ENCODE results near the gene CDH18.
"Not testable (repeated sequence)": the region's sequence is repeated elsewhere in the genome, so short reads cannot be mapped to it uniquely, and the experiment has no call there.

Gene CDH18

DNA sequence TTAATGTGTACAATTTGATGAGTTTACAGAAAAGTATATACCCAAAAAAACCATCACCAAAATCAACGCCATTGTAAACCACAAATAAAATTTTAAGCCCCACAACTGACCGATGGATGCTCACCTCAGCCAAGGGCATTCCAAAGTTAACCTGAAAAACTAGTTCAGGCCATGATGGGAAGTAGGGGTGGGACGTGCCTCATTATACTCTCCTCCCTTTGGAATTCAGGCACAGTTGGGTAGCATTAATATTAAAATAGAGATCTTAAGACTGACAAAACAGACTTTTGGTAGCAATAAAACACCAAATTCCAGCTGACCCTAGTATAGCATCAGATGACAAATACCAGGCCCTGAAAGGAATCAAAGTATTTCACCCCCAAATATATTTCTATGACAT is 129.0 kb downstream of the CDH18 start:
- no peak for DNase-seq (ENCODE audit: low read depth)

DNA sequence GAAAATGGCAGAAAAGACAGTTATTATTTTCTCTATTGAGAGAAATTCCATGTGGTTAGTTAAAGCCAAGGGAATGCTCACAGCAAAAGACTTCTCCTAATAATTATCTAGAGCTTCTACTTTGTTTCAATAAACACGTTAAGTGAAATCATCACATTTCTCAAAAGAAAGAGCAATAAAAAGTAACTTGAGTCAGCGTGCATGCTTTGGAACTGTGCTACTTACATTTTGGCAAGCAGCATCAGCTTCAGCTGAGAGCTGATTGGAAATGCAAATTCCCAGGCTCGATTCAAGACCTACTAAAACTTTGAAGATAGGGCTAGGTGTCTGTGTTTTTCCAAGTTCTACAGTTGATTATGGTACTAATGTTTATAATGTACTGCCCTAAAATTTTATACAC is 132.1 kb downstream of the CDH18 start:
- no peak for DNase-seq (ENCODE audit: low read depth)

DNA sequence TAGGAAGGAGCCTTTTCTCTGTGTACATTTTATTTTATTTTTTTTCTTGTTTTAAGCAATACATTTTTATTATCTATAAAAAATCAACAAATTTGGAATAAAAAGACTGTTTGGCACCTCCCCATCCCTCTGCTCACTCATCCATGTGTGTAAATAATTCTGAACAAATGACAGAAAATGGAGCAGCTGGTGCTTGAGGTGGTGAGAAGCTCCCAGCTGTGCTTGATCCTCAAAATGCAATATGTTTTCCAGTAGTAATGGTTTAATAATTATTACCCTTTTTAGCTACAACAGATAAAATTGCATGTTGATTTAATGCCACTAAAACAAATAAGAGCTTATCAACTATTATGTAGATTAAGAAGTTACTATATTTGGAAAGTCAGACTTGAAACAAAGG is 132.5 kb downstream of the CDH18 start:
- no peak for DNase-seq (ENCODE audit: low read depth)

DNA sequence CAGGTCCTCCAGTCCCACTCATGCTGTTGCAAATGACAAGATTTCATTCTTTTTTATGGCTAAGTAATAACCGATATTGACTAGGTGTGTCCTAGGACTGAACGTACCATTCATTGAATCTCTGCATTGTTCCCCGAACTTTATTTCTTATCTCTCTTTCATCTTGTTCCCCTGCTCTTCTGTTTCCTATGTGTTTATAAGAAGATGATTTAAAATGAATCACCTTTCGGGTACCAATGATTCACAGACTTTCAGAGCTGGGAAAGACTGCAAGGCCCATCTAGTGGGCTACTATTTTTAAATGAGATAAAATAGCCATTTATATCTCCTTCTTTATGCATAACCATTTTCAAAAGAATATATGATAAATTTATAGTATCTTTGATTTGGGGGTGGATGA is 133.0 kb downstream of the CDH18 start:
- no peak for DNase-seq (ENCODE audit: low read depth)

DNA sequence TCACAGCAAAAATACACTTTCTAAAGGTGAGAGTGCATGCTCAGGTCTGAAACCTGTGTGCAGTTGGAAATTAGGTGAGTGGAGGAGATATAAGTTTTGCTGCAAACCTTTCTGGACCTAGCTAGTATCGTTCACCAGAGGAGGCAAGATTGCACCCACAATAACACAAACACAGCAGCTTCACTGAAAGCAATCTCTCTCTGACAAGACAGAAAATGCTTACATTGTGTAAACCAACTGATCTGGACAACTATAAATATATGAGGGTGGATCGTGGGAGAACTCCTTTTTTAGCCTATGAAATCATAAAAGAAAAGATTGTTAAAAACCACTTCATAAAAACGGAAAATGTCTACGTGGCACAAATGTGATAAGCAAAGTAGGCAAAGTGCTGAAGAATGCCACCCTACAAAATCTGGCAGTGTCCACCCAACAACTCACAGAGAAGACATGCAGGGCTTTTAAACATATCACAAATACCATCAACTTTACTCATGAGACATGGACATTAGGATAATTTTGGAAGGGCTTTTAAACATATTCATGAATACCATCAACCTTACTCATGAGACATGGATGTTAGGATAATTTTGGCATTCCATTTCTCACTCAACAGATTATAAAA is 134.3 kb downstream of the CDH18 start:
- DNase-seq (ENCODE audit: low read depth), result no peak

DNA sequence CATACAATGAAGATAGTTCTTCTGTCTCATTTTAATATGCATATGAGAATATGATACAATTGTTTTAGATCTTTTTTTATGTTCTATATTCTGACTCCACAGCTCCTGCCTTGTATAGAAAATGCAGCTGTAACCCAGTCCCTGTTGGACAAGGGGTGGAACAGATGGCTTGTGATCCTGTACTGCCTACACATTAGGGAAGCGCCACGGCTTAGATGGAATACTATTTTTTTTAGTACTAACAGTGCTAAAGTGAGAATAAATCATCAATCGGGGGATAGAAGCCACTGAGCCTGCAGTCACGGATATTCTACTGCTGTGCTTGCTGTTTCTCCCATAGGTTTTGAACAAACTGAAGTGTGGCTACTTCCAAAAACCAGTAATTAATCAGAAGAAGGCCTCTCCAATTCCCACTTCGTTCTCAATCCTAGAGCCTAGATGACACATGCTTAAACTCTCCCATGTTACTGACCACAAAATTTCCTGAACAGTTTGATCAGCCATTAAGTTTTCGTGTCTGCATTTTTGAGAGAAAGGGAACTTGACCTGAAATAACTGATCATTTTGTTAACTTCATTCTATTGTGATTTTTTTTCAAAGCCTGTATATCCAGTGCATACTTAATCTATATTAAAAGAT is 150.3 kb downstream of the CDH18 start:
- no peak for DNase-seq (ENCODE audit: low read depth)

DNA sequence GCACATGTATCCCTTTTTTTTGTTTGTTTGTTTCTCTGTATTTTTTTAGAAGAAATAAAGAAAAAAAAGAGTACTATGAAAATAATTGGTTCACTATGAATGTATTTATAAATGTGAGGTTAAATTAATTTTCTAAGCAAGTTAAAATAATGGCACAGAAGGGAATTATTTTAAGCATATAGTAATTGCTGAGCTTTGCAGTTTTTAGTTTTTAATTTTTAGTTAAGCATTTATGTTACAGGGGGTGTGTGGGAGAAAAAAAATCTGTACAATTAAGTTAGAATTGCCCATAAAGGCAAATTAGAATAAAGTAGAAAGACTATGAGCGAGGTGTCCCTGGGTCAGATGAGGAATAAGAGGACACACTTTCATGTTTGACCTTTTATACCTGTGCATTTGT is 152.6 kb downstream of the CDH18 start:
- no peak for DNase-seq (ENCODE audit: low read depth)

DNA sequence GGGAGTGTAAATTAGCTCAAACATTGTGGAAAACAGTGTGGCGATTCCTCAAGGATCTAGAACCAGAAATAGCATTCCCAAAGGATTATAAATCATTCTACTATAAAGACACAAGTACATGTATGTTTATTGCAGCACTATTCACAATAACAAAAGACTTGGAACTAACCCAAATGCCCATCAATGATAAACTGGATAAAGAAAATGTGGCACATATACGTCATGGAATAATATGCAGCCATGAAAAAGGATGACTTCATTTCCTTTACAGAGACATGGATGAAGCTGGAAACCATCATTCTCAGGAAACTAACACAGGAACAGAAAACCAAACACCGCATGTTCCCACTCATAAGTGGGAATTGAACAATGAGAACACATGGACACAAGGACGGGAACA is 175.3 kb downstream of the CDH18 start:
- not testable (repeated sequence) for DNase-seq (ENCODE audit: low read depth)

DNA sequence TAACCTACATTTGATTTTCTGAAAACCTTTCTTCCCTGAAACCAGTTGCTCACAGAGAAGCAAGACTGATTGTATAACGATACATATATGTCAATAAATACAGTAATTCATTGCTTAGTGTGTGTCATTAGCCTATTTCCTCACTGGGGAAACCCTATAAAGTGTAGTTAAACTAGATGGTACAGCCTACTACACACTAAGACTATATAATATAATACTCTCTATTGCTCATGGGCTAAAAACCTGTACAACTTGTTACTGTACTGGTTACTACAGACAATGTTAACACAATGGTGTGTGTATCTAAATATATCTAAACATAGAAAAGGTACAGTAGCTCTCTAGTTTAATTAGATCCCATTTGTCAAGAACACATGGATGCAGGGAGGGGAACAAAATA is 181.2 kb downstream of the CDH18 start:
- DNase-seq (ENCODE audit: low read depth), result no peak

DNA sequence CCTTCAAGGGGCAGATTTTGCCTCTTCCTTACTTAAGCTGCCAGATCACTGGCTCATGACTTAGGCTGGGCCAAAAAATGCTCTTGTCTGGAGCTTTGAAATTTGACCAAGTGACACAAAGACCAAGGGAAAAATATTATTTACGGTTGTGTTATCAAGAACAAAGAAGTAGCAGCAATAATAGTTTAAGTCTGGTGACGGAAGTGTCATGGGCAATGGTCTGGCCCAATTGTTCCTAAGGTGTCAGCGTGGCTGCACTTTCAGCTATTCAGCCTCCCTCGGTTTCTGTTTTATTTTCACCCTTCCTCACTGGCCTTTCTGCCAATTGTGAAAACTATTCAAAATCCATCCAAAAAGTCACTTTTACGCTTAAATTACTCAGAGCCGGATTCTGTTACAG is 185.3 kb downstream of the CDH18 start:
- no peak for DNase-seq (ENCODE audit: low read depth)

DNA sequence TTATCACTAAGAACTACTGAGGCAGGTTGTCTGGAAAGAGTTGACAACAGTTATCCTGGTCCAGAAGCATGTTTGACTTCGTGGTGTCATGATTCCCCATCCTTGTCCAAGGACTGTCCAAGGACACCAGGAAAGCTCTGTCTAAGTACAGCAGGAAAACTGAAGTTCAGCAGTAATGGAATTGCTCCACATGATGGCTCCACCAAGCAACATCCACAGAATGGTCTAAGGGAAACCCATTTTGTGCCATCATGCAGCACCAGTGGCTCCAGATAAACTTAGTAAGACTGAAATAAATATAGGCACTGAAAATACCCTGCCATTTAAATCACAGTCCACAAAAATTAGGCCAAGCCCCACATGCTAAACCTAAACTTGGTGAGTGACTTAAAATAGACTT is 192.8 kb downstream of the CDH18 start:
- peak; percentile 27 for DNase-seq (ENCODE audit: low read depth)

DNA sequence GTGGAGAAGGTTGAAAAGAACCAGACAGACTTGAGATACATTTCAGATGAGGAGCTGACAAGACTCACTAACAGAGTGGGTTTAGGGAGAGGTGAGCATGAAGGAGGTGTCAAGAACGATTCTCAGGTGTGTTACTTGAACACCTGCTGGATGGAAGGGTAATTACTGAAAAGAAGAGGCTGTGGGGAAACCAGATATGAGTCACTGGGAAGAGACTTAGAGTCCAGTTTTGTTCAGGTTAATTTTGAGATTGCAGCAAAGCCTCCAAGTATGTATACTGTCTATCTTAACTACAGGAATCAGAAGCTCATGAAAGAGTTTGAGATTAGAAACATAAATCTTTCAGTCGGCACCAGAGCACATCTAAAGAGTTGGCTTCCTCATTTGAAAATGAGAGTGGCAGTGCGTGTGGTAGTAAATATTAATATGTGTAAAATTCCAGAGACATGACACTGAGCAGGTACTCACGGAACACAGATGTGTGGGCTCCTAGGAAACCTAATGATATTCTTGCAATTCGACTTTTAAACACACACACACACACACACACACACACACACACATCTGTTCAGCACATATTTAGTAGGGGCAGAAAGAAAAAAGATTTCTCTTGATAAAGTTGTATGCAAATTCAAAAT is 197.1 kb downstream of the CDH18 start:
- no peak for DNase-seq (ENCODE audit: low read depth)

DNA sequence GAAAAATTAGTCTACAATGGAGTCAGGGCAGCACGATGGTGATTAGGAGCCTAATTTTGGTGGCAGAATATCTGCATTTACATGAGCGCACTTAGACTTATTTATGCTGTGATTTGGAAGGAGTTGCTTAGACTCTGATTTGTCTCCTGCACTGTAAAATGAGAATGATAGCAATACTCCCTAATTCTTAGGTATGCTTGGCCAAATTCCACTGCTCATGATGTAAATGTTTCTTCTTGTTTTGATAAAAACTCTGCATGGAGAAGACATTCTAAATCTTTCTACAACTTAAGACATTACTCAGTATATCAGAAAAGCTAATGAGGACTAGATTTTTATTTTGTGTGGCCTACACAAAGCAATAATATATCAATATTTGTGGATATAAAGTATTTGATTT is 205.4 kb downstream of the CDH18 start:
- DNase-seq (ENCODE audit: low read depth), result no peak

DNA sequence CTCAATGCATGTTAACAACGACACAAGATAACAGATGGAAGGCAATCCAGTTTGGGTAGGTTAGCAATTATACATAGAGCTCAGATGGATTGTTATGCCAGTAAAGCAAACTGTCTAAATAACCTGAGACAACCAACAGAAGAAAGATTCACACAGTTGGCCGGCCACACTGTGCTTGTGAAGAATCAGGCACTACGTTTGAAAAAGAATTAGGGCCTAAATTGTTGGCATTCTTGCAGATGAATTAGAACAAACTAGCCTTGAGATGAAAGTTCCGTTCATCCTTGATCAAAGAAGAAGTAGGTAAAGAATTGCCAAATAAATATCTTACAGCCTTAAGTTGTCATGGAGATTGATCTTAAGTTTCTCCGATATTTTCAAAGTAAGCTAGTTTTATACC is 210.6 kb downstream of the CDH18 start:
- no peak for DNase-seq (ENCODE audit: low read depth)

DNA sequence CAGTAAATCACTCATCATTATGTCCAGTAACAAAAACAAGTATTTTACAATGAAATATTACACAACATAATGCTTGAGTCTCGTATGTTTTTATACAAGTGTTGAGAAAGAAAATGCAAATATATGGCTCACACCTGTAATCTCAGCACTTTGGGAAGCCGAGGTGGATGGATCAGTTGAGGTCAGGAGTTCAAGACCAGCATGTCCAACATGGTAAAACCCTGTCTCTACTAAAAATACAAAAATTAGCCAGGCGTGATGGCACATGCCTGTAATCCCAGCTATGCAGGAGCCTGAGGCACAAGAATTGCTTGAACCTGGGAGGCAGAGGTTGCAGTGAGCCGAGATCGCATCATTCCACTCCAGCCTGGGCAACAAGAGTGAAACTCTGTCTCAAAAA is 211.1 kb downstream of the CDH18 start:
- not testable (repeated sequence) for DNase-seq (ENCODE audit: low read depth)

DNA sequence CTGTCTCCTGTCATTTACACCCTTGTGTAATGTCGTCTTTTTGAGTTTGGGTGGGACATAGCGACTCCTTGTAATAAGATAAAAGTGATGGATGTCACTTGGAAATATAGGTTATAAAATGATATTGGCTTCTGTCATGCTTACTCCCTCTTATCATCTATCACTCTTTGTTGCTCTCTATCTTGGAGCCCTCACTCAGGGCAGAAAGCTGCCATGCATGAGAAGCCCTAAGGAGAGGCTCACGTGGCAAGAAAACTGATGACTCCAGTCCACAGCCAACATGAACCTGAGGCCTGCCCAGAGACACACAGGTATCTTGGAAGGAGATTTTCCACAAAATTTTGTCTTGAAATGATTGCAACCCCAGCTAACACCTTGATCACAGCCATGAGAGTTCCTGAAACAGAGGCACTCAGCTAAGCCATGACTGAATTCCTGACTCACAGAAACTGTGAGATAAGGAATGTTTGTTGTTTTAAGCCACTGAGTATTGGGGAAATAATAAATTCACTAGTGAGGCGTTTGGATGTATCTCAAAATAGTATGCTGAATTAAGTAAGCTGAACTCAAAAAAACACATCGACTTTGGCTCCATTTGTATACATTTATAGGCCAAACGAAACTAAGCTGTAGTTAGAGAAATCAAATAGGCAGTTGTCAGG is 216.7 kb downstream of the CDH18 start:
- no peak for DNase-seq (ENCODE audit: low read depth)

DNA sequence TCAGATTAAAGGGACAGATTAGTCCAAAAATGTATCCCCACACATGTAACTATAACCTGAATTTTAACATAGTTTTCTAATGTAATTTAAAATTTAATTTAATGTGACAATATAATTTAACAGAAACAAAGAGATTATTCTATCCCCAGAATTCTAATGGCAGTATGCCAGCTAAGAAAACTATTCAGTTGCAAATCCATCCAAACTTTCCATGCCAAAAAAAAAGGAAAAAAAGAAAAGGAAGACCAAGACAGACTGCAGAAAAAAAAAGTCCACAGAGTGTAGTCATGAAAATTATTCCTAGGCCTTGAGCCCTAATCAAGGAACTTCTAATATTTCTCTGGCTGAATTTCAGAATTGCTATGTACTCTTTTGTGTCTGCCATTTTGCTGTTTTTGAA is 217.6 kb downstream of the CDH18 start:
- no peak for DNase-seq (ENCODE audit: low read depth)

DNA sequence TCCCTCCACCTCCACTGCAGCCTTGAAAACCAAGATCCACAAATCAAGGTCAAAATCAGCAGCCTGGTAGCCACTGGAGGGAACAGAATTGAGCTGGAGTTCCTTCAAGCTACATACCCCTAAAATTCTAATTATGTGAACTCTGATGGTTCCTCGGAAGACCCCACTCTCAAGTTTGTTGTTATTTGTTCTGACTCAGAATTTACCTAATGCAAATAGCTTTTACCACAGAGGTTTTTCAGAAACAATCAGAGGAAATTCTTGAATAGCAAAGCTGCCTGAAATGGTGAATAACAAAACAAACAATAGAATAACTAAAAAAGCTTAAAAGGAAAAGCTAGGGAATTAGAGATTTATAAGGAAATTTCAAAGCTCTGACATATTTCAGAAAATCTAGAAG is 220.0 kb downstream of the CDH18 start:
- DNase-seq (ENCODE audit: low read depth), result no peak

DNA sequence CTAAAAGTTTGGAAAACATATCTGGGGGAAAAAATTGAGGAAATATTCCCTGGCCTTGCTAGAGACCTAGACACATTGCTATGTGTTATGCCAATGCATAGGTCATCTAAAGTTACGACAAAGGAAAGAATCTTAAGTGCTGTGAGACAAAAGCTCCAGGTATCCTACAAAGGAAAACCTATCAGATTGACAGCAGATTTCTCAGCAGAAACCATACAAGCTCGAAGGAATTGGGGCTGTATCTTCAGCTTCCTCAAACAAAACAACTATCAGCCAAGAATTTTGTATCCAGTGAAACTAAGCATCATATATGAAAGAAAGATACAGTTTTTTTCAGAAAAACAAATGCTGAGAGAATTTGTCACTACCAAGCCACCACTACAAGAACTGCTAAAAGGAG is 234.4 kb downstream of the CDH18 start:
- no peak for DNase-seq (ENCODE audit: low read depth)

DNA sequence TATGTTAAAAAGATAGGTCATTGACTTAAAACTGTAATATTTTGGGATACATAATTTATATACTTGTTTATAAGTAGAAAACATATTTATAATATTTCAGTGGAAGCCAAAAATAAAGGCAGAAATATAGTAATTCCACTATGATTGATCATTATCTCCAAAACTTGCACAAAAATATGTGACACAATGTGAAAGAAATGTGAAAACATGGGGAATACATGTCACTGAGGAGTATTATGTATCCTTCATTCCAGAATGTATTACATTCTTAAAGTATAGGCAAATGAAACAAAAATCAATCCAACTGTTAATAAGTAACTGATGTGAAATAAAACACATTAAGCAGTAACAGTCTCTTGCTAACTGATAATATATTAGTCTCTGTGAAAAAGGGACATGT is 236.7 kb downstream of the CDH18 start:
- DNase-seq (ENCODE audit: low read depth), result no peak

DNA sequence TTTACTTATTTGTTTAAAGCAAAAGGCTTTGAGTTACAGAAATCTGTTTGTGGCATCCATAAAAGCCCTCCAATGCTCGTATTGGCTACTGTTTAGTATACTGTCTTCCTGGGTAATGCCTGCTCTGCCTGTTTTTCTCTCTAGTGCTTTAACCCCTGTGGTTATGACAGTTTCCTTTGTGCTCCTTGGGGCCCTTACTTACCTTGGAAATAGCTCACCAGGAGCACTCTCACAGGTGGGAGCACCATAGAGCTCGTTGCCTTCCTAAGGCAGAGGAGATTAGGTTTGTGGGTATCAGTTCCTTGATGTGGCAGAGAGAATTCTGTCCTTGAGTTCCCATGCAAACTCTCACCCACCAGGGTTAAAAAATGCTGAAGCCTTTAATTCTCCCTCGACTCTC is 242.8 kb downstream of the CDH18 start:
- DNase-seq (ENCODE audit: low read depth), result no peak

DNA sequence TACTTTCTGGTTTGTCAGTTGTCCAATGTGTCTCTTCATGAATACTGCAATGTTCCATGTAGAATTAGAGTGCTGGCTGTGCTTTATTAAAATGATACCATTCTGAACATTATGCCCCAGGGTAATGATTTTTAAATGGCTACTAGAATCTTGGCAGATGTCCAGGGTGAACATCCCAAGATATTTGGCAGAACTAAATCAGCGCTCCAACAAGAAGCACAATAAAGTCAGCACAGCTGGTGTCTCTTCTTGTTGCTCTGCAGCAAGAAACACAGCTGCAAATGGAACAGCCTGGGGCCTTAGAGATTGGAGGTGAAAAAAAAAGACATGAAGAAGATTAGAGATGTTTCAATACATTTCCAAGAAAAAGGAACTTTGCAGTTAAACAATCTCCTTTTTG is 248.3 kb downstream of the CDH18 start:
- peak; percentile 55 for DNase-seq (ENCODE audit: low read depth)

DNA sequence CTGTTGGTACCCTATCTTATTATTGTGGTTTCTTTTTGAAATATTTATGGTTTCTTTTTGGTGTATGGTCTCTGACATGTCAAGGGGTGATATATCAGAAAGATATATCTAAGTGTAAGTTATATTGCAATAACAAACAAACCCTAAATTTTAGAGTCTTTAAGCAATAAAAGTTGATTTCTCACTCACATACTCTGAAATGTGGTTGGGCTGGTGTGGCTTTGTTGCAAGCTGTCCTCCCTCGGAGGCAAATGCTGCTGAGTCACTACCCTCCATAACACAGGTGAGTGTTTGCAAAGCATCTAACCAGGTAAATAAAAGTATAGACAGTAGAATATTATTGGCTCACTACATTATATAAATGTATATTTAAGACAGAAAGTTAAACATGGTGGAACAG is 253.2 kb downstream of the CDH18 start:
- no peak for DNase-seq (ENCODE audit: low read depth)

All from fibroblast of the conjunctiva (primary cell).